Brain microvascular endothelial cell (primary cell): ENCODE results near the gene HSD17B3.

Experiments
- DNase-seq: peaks from one replicate; pipeline ENCODE4 v3.0.0-alpha.2; 2020
- H3K27ac ChIP-seq: fragments of 250-450 bp; sonication (Bioruptor Pico); 2 replicates; pipeline ENCODE4 v1.5.1; 2020; ENCODE audit warnings: mild to moderate bottlenecking, moderate library complexity
- H3K27me3 ChIP-seq: fragments of 250-450 bp; sonication (Bioruptor Pico); replicated peaks from 2 replicates; pipeline ENCODE4 v1.5.1; 2020; ENCODE audit warnings: mild to moderate bottlenecking
- H3K36me3 ChIP-seq: fragments of 250-450 bp; sonication (Bioruptor Pico); replicated peaks from 2 replicates; pipeline ENCODE4 v1.5.1; 2020; ENCODE audit warnings: mild to moderate bottlenecking
- H3K4me3 ChIP-seq: 2 replicates; pipeline ENCODE4 v1.5.1; 2011; ENCODE audit warnings: low read depth, mild to moderate bottlenecking, control low read depth, low read length, moderate library complexity
- CTCF ChIP-seq: IDR thresholded peaks from 2 replicates; pipeline ENCODE4 v1.5.1; 2011; ENCODE audit warnings: low read depth, mild to moderate bottlenecking, moderate library complexity, low read length, control low read depth, inconsistent platforms; ENCODE audit errors: missing control alignments
- in situ Hi-C: cut with HindIII; loops from 2 replicates; pipeline ENCODE4 v1.10.0; 2017; ENCODE audit warnings: low sequenced_read_pairs, low pct_ligation_motif_present

HSD17B3 gene

GRCh38 chr9:96302021-96302420 lies at the start of gene HSD17B3:
Gene HSD17B3 (minus strand): TSS chr9:96302176. CDS start chr9:96302104, 72 bp downstream.
- in situ Hi-C loops = no loop called here
- Histone ChIP-seq H3K4me3 (no peak within 1 kb of the TSS), H3K27ac (no peak within 1 kb of the TSS), H3K27me3 (no peaks in the 10 kb centered on the region), H3K36me3 (no peaks in the 10 kb centered on the region)
- no peak for DNase-seq
- no peak for TF ChIP-seq CTCF

- in situ Hi-C loops = no loop called here
- no peaks in the 10 kb centered on the region for H3K27me3 ChIP-seq
- no peak for TF ChIP-seq CTCF
- DNase-seq = no peak
- no peak overlapping the region for H3K27ac ChIP-seq
- H3K4me3 ChIP-seq = no peak overlapping the region
- H3K36me3 ChIP-seq = no peaks in the 10 kb centered on the region
Measured at GRCh38 chr9:96350866-96351265, 48.9 kb upstream of the HSD17B3 start.

- Histone ChIP-seq H3K36me3 (no peaks in the 10 kb centered on the region), H3K4me3 (no peak overlapping the region), H3K27me3 (no peaks in the 10 kb centered on the region), H3K27ac (no peak overlapping the region)
- in situ Hi-C loops = no loop called here
- no peak for TF ChIP-seq CTCF
- no peak for DNase-seq
Measured at GRCh38 chr9:96348261-96348660, 46.3 kb upstream of the HSD17B3 start.

- no peak overlapping the region for H3K27ac ChIP-seq
- in situ Hi-C loops = no loop called here
- H3K27me3 ChIP-seq = no peaks in the 10 kb centered on the region
- DNase-seq = no peak
- peaks cover 2% of the 10 kb centered on the region for H3K36me3 ChIP-seq
- H3K4me3 ChIP-seq = no peak overlapping the region
- no peak for TF ChIP-seq CTCF
Measured at GRCh38 chr9:96345551-96345950, 43.6 kb upstream of the HSD17B3 start.

- DNase-seq = peak; percentile 88
- H3K27me3 ChIP-seq = no peaks in the 10 kb centered on the region
- in situ Hi-C loops = no loop called here
- H3K36me3 ChIP-seq = peaks cover 2% of the 10 kb centered on the region
- H3K27ac ChIP-seq = peak overlapping the region; percentile 50
- TF ChIP-seq CTCF = no peak
- no peak overlapping the region for H3K4me3 ChIP-seq
Measured at GRCh38 chr9:96344458-96345180, 42.6 kb upstream of the HSD17B3 start.
